Transverse colon (tissue), 4 donors: ENCODE data around the gene PTPN1. TPM values are rescaled to one million over a fixed set of nuclear protein-coding genes. Genes with fewer than 3 reads are reported as not detected.

ENCODE experiments used
- DNase-seq: peaks from one replicate; pipeline ENCODE4 v3.0.0-alpha.2; 2019
- H3K27ac ChIP-seq, 4 donors: fragments of 200-600 bp; sonication (generic); 2 replicates each; pipeline ENCODE4 v1.5.1; 2016 to 2018; ENCODE audit warnings: inconsistent platforms in 4 of 4
- H3K27me3 ChIP-seq: fragments of 200-600 bp; sonication (generic); 2 replicates; pipeline ENCODE4 v1.5.1; 2017; ENCODE audit warnings: inconsistent platforms
- H3K36me3 ChIP-seq, 4 donors: fragments of 200-600 bp; sonication (generic); 2 replicates each; pipeline ENCODE4 v1.5.1; 2017 to 2019; ENCODE audit warnings: inconsistent platforms in 4 of 4
- H3K4me1 ChIP-seq, 4 donors: fragments of 200-600 bp; sonication (generic); 2 replicates each; pipeline ENCODE4 v1.5.1; 2017 to 2020; ENCODE audit warnings: inconsistent platforms in 4 of 4
- H3K4me3 ChIP-seq, 4 donors: fragments of 200-600 bp; sonication (generic); 1 replicate in 1 of 4; 2 replicates in 3 of 4; pipeline versions ENCODE4 v1.5.1 to v1.6.1; 2017 to 2019; ENCODE audit warnings: inconsistent platforms in 4 of 4
- H3K9me3 ChIP-seq, 2 donors: fragments of 200-600 bp; sonication (generic); 2 replicates each; pipeline ENCODE4 v1.5.1; 2017 to 2019; ENCODE audit warnings: inconsistent platforms in 2 of 2
- EP300 ChIP-seq: sonication (generic); formaldehyde crosslinking; IDR thresholded peaks from one replicate; pipeline ENCODE4 v1.6.1; 2017; ENCODE audit warnings: antibody characterized with exemption, low read depth
- POLR2A ChIP-seq: fragments of 450-650 bp; IDR thresholded peaks from one replicate; pipeline ENCODE4 v1.6.1; 2016; ENCODE audit warnings: antibody characterized with exemption, mild to moderate bottlenecking, moderate library complexity
- POLR2AphosphoS5 ChIP-seq, 3 donors: sonication (generic); formaldehyde crosslinking; IDR thresholded peaks; one replicate each; pipeline ENCODE4 v1.6.1; 2016; ENCODE audit warnings: antibody characterized with exemption in 3 of 3
- WGBS, 2 donors: methylation state at CpG; one replicate each; pipeline ENCODE4 v1.1.5; 2018; ENCODE audit warnings: low coverage in 1 of 2; 5-methylcytosine and 5-hydroxymethylcytosine counted together
- in situ Hi-C, 4 donors: fragments of 200-750 bp; cut with MboI; loops; one replicate each; pipeline versions ENCODE4 v1.15.0 to v1.15.1; 2017; ENCODE audit warnings: low sequenced_read_pairs in 3 of 4, low pct_ligation_motif_present in 1 of 4, low pct_unique_long_range_greater_than_20kb in 1 of 4
- intact Hi-C: fragments of 100-400 bp; cut with DNase I; formaldehyde crosslinking; loops from one replicate; pipeline ENCODE4 v1.15.1; 2023; ENCODE audit warnings: low total_unique reads
- total RNA-seq, 4 donors: library from RNA; depleted of rRNA; stranded (reverse); fragments of >200 nt; gene quantifications; one replicate each; pipeline ENCODE4 v1.1.0, GENCODE V29; 2016
- TF ChIP-seq, protein P1 (sequence below), 5 experiments: fragments of 200-600 bp in 3 of 5; fragments of 450-650 bp in 2 of 5; sonication (generic) in 3 of 5; IDR thresholded peaks; 1 replicate in 2 of 5; 2 replicates in 3 of 5; pipeline ENCODE4 v1.5.1; 2016 to 2017; ENCODE audit warnings: antibody characterized with exemption in 5 of 5, inconsistent platforms in 3 of 5, mild to moderate bottlenecking in 2 of 5, moderate library complexity in 1 of 5

PTPN1 gene
- total RNA-seq, 4 donors from 2014 or later: 19.3 to 34.8 (median 28.8) TPM

DNA sequence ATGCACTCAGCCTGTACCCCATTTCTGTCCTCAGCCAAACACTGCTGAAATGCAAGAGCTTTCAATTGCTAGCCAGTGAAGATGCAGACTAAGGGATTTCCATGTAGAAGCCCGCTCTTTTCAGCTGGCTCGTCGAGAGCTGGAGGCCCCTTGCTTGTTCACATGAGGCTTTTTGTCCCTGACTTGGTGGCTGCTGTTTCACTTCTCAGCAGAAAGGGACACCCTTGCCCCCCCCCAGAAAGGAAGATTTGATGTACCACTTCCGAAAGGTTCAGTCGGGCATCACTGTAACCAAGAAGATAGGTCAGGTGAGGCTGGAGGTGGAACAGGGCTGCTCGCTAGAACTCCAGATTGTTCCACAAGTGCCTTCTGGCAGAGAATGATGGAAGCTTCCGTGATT lies 23.3 kb downstream of the PTPN1 start:
- no peak overlapping the region for H3K4me3 ChIP-seq
- H3K27me3 ChIP-seq: no peaks in the 10 kb centered on the region
- no peaks in the 10 kb centered on the region for H3K36me3 ChIP-seq
- intact Hi-C loops (no loop called here), in situ Hi-C loops (no loop called here)
- H3K27ac ChIP-seq: no peak overlapping the region
- H3K4me1 ChIP-seq: peaks cover 28 to 83% (median 42%) of the 10 kb centered on the region in 4 donors
- WGBS, 2 donors: 89 to 95% methylated on average over 3 to 7 of the region's 7 CpGs
- TF ChIP-seq POLR2AphosphoS5 (IDR thresholded peaks at IDR 0.05) (no peak), POLR2A (no peak), EP300 (no peak)
- TF ChIP-seq, protein P1, sequence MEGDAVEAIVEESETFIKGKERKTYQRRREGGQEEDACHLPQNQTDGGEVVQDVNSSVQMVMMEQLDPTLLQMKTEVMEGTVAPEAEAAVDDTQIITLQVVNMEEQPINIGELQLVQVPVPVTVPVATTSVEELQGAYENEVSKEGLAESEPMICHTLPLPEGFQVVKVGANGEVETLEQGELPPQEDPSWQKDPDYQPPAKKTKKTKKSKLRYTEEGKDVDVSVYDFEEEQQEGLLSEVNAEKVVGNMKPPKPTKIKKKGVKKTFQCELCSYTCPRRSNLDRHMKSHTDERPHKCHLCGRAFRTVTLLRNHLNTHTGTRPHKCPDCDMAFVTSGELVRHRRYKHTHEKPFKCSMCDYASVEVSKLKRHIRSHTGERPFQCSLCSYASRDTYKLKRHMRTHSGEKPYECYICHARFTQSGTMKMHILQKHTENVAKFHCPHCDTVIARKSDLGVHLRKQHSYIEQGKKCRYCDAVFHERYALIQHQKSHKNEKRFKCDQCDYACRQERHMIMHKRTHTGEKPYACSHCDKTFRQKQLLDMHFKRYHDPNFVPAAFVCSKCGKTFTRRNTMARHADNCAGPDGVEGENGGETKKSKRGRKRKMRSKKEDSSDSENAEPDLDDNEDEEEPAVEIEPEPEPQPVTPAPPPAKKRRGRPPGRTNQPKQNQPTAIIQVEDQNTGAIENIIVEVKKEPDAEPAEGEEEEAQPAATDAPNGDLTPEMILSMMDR (IDR thresholded peaks at IDR 0.05): no peak
- no peaks in the 10 kb centered on the region for H3K9me3 ChIP-seq
- no peak for DNase-seq

- Histone ChIP-seq H3K4me3 (no peak overlapping the region), H3K4me1 (peaks cover 17 to 80% (median 33%) of the 10 kb centered on the region in 4 donors), H3K36me3 (no peaks in the 10 kb centered on the region), H3K27ac (no peak overlapping the region), H3K9me3 (no peaks in the 10 kb centered on the region), H3K27me3 (no peaks in the 10 kb centered on the region)
- in situ Hi-C loops: no loop called here
- no peak for DNase-seq
- WGBS, 2 donors: 57% methylated on average over 1 of the region's 1 CpG; no CpG with 5 or more reads in 1 of the 2 donors
- intact Hi-C loops: no loop called here
- TF ChIP-seq EP300: no peak
- no peak for TF ChIP-seq POLR2A
- TF ChIP-seq POLR2AphosphoS5 (IDR thresholded peaks at IDR 0.05): no peak
- TF ChIP-seq, protein P1 (IDR thresholded peaks at IDR 0.05): no peak
These were observed 24.4 kb downstream of the PTPN1 start for GRCh38 chr20:50534567-50534966.

DNA sequence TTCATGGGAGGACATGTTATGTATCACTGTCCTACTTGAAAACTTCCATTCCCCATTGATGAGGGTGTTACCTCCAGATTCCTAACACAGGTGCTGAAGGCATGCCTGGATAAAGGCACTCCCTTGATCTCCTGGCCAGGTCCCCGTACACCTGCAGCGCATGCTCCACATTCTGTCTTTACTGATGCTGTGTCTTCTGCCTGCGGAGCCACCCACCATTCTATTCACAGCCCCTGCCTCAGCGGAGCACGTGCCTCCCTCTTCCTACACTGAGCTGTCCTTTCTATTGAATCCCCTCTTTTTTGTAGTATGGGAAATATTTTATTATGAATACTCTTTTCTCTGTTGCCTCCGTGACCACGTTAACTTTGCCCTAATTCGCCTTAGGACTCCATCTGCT lies 25.0 kb downstream of the PTPN1 start:
- H3K4me3 ChIP-seq: no peak overlapping the region
- no peak for TF ChIP-seq POLR2AphosphoS5 (IDR thresholded peaks at IDR 0.05)
- no peak for TF ChIP-seq EP300
- no peak for TF ChIP-seq POLR2A
- TF ChIP-seq, protein P1 (IDR thresholded peaks at IDR 0.05): no peak
- no peaks in the 10 kb centered on the region for H3K36me3 ChIP-seq
- no peaks in the 10 kb centered on the region for H3K9me3 ChIP-seq
- H3K27ac ChIP-seq: no peak overlapping the region
- in situ Hi-C loops (no loop called here), intact Hi-C loops (no loop called here)
- H3K27me3 ChIP-seq: no peaks in the 10 kb centered on the region
- peaks cover 14 to 74% (median 33%) of the 10 kb centered on the region in 4 donors for H3K4me1 ChIP-seq
- 89 to 94% methylated on average over 8 of the region's 8 CpGs for WGBS, 2 donors
- DNase-seq: no peak

DNA sequence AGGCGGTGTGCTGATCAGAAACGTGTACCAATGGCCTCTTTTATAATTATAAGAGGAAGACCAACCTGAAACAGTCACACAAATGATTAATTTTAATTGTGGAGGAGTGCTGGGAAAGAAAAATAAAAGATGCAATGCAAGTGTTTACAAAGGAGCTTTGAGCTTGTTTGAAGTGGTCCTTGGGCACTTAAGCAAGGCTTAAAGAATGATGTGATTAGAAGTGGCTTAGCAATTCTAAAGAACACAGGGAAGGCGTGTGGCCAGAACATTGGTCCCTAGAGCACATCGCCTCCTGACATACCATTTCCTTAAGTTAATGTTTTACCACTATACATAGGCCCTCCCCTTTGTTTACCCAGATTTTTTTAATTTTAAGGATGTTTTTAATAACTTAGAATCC lies 26.1 kb downstream of the PTPN1 start:
- Histone ChIP-seq H3K4me1 (peaks cover 12 to 80% (median 40%) of the 10 kb centered on the region in 4 donors), H3K9me3 (no peaks in the 10 kb centered on the region), H3K27me3 (no peaks in the 10 kb centered on the region), H3K27ac (no peak overlapping the region), H3K36me3 (no peaks in the 10 kb centered on the region), H3K4me3 (no peak overlapping the region)
- intact Hi-C loops (no loop called here), in situ Hi-C loops (no loop called here)
- 43 to 49% methylated on average over 3 to 4 of the region's 4 CpGs for WGBS, 2 donors
- no peak for TF ChIP-seq EP300
- TF ChIP-seq POLR2AphosphoS5 (IDR thresholded peaks at IDR 0.05): no peak
- TF ChIP-seq, protein P1 (IDR thresholded peaks at IDR 0.05): no peak
- no peak for TF ChIP-seq POLR2A
- DNase-seq: no peak
